ENCODE data around the gene MYO10. TPM values are rescaled to one million over a fixed set of nuclear protein-coding genes. Genes with fewer than 3 reads are reported as not detected.
A peak's percentile ranks its signal among the peaks of the same experiment; 100 is the strongest.

MYO10 gene
- total RNA-seq, 1 experiment from 2014 or later = 89.8 TPM

DNA sequence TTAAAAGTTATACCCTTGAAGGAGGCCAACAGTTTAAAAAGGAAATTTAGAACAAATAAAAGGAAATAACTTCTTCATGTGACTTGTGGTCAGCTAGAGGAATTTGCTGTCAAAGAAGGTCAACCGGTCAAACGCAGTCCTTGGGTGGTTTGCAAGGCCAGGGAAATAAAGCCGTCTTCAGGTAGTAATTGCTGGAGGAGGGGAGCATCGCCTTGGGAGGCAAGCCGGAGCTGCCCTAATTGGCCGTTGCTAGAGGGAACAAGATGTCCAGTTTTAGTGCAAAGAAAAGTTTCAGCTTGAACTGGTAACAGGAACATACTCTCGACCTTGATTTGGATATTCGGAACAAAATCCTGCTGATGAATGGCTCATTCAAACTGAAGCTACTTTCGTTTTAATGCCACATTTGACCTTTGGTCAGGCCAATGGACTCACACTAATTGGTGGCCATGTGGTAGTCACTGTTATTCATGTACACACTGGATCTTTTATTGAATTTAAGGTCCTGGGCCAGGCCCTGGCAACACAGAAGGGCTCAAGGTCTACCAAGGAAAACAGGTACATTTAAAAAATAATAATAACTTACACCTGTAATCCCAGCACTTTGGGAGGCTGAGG, 47.0 kb upstream of the MYO10 start:
- no peaks in the 10 kb centered on the region for H3K27me3 Mint-ChIP-seq (ENCODE audit: low read depth)
- no peak overlapping the region for H3K4me3 Mint-ChIP-seq
- DNase-seq (ENCODE audit: low spot score) (no peak), ATAC-seq (no peak)
- H3K4me1 Mint-ChIP-seq = peaks cover 9% of the 10 kb centered on the region
- CTCF ChIA-PET = no interaction called here
- POLR2A ChIA-PET = no interaction called here
- peaks cover 4% of the 10 kb centered on the region; the same call in 1 of the 2 replicates for H3K36me3 Mint-ChIP-seq
- TF ChIP-seq NFE2L1 (CRISPR knock-in tag; IDR thresholded peaks at IDR 0.05) (no peak), ZNF317 (CRISPR knock-in tag; IDR thresholded peaks at IDR 0.05; ENCODE audit: borderline replicate concordance, low read depth) (no peak), ZMAT4 (CRISPR knock-in tag; IDR thresholded peaks at IDR 0.05) (no peak), GTF2I (CRISPR knock-in tag; conservative IDR thresholded peaks at IDR 0.05) (no peak), CREM (CRISPR knock-in tag; IDR thresholded peaks at IDR 0.05) (no peak), USF1 (CRISPR knock-in tag; IDR thresholded peaks at IDR 0.05) (no peak), JAZF1 (CRISPR knock-in tag; IDR thresholded peaks at IDR 0.05) (no peak)
- TF ChIP-seq, protein P1, sequence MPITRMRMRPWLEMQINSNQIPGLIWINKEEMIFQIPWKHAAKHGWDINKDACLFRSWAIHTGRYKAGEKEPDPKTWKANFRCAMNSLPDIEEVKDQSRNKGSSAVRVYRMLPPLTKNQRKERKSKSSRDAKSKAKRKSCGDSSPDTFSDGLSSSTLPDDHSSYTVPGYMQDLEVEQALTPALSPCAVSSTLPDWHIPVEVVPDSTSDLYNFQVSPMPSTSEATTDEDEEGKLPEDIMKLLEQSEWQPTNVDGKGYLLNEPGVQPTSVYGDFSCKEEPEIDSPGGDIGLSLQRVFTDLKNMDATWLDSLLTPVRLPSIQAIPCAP (CRISPR knock-in tag; IDR thresholded peaks at IDR 0.05) = no peak
- TF ChIP-seq, protein P2, sequence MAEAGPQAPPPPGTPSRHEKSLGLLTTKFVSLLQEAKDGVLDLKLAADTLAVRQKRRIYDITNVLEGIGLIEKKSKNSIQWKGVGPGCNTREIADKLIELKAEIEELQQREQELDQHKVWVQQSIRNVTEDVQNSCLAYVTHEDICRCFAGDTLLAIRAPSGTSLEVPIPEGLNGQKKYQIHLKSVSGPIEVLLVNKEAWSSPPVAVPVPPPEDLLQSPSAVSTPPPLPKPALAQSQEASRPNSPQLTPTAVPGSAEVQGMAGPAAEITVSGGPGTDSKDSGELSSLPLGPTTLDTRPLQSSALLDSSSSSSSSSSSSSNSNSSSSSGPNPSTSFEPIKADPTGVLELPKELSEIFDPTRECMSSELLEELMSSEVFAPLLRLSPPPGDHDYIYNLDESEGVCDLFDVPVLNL (CRISPR knock-in tag; IDR thresholded peaks at IDR 0.05; ENCODE audit: borderline replicate concordance, low read depth) = no peak
- peaks cover 13% of the 10 kb centered on the region for H3K9me3 Mint-ChIP-seq
- no peak overlapping the region for H3K27ac Mint-ChIP-seq

GRCh38 chr5:16981700-16982099, 45.6 kb upstream of the MYO10 start:
- DNase-seq (ENCODE audit: low spot score) = no peak
- ChIA-PET CTCF (interaction anchor here (0.6 kb wide), 1 partner anchor 431 kb away, joined by 4 read pairs; no protein-coding TSS in a partner anchor), POLR2A (no interaction called here)
- peak overlapping the region; percentile 78; the same call in 1 of the 2 replicates for H3K27ac Mint-ChIP-seq
- no peak for ATAC-seq
- TF ChIP-seq PRRX2 (CRISPR knock-in tag; IDR thresholded peaks at IDR 0.05) = no peak
- TF ChIP-seq, protein P3, sequence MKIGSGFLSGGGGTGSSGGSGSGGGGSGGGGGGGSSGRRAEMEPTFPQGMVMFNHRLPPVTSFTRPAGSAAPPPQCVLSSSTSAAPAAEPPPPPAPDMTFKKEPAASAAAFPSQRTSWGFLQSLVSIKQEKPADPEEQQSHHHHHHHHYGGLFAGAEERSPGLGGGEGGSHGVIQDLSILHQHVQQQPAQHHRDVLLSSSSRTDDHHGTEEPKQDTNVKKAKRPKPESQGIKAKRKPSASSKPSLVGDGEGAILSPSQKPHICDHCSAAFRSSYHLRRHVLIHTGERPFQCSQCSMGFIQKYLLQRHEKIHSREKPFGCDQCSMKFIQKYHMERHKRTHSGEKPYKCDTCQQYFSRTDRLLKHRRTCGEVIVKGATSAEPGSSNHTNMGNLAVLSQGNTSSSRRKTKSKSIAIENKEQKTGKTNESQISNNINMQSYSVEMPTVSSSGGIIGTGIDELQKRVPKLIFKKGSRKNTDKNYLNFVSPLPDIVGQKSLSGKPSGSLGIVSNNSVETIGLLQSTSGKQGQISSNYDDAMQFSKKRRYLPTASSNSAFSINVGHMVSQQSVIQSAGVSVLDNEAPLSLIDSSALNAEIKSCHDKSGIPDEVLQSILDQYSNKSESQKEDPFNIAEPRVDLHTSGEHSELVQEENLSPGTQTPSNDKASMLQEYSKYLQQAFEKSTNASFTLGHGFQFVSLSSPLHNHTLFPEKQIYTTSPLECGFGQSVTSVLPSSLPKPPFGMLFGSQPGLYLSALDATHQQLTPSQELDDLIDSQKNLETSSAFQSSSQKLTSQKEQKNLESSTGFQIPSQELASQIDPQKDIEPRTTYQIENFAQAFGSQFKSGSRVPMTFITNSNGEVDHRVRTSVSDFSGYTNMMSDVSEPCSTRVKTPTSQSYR (CRISPR knock-in tag; IDR thresholded peaks at IDR 0.05) = no peak
- TF ChIP-seq, protein P4, sequence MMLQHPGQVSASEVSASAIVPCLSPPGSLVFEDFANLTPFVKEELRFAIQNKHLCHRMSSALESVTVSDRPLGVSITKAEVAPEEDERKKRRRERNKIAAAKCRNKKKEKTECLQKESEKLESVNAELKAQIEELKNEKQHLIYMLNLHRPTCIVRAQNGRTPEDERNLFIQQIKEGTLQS (CRISPR knock-in tag; conservative IDR thresholded peaks at IDR 0.05) = no peak
- TF ChIP-seq ELF4 (CRISPR knock-in tag; IDR thresholded peaks at IDR 0.05; ENCODE audit: low read depth) = no peak
- no peak for TF ChIP-seq IRF2 (CRISPR knock-in tag; IDR thresholded peaks at IDR 0.05; ENCODE audit: borderline replicate concordance, low read depth)
- no peak for TF ChIP-seq MXD4 (CRISPR knock-in tag; IDR thresholded peaks at IDR 0.05; ENCODE audit: borderline replicate concordance)
- TF ChIP-seq ZNF416 (CRISPR knock-in tag; IDR thresholded peaks at IDR 0.05) = no peak
- H3K9me3 Mint-ChIP-seq = peaks cover 14% of the 10 kb centered on the region
- peaks cover 4% of the 10 kb centered on the region; the same call in 1 of the 2 replicates for H3K36me3 Mint-ChIP-seq
- no peak overlapping the region for H3K4me3 Mint-ChIP-seq
- no peaks in the 10 kb centered on the region for H3K4me1 Mint-ChIP-seq
- no peaks in the 10 kb centered on the region for H3K27me3 Mint-ChIP-seq (ENCODE audit: low read depth)

DNA sequence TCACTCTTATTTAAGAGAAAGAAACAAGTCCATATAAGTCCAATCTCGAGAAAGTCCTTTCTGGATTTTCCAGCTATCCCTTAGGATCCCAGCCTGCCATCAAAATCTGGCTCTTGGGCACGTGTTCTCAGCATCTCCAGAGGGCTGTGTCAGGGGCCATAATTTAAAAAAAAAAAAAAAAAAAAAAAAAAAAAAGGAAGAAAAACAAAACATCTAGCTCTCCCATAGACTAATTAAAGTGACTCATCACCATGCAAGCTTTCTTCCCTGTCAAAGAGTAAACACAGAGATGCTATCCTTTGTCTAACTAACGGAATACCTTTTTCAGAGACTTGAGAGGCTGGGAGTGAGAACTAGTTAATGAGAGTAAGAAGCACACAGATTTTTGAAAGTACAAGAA, 44.9 kb upstream of the MYO10 start:
- ChIA-PET CTCF (interaction anchor here (0.6 to 2.2 kb wide), 5 partner anchors 75 to 493 kb away, joined by 3 to 11 read pairs (median 4); no protein-coding TSS in a partner anchor), POLR2A (no interaction called here)
- Mint-ChIP-seq H3K36me3 (peaks cover 4% of the 10 kb centered on the region; the same call in 1 of the 2 replicates), H3K4me1 (no peaks in the 10 kb centered on the region), H3K4me3 (no peak overlapping the region), H3K27me3 (ENCODE audit: low read depth) (no peaks in the 10 kb centered on the region), H3K27ac (no peak overlapping the region), H3K9me3 (peaks cover 20% of the 10 kb centered on the region)
- DNase-seq (ENCODE audit: low spot score) (no peak), ATAC-seq (no peak)
- TF ChIP-seq ATF1 (CRISPR knock-in tag; IDR thresholded peaks at IDR 0.05) = no peak
- no peak for TF ChIP-seq CREM (CRISPR knock-in tag; IDR thresholded peaks at IDR 0.05)
- no peak for TF ChIP-seq GTF2I (CRISPR knock-in tag; conservative IDR thresholded peaks at IDR 0.05)
- TF ChIP-seq, protein P5, sequence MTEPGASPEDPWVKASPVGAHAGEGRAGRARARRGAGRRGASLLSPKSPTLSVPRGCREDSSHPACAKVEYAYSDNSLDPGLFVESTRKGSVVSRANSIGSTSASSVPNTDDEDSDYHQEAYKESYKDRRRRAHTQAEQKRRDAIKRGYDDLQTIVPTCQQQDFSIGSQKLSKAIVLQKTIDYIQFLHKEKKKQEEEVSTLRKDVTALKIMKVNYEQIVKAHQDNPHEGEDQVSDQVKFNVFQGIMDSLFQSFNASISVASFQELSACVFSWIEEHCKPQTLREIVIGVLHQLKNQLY (CRISPR knock-in tag; IDR thresholded peaks at IDR 0.05) = no peak
- no peak for TF ChIP-seq ETV6 (CRISPR knock-in tag; IDR thresholded peaks at IDR 0.05)
- no peak for TF ChIP-seq ZNF317 (CRISPR knock-in tag; IDR thresholded peaks at IDR 0.05; ENCODE audit: borderline replicate concordance, low read depth)
- TF ChIP-seq, protein P6, sequence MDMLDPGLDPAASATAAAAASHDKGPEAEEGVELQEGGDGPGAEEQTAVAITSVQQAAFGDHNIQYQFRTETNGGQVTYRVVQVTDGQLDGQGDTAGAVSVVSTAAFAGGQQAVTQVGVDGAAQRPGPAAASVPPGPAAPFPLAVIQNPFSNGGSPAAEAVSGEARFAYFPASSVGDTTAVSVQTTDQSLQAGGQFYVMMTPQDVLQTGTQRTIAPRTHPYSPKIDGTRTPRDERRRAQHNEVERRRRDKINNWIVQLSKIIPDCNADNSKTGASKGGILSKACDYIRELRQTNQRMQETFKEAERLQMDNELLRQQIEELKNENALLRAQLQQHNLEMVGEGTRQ (CRISPR knock-in tag; IDR thresholded peaks at IDR 0.05) = no peak
- TF ChIP-seq, protein P7, sequence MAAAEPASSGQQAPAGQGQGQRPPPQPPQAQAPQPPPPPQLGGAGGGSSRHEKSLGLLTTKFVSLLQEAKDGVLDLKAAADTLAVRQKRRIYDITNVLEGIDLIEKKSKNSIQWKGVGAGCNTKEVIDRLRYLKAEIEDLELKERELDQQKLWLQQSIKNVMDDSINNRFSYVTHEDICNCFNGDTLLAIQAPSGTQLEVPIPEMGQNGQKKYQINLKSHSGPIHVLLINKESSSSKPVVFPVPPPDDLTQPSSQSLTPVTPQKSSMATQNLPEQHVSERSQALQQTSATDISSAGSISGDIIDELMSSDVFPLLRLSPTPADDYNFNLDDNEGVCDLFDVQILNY (CRISPR knock-in tag; IDR thresholded peaks at IDR 0.05) = no peak
- TF ChIP-seq, protein P1 (CRISPR knock-in tag; IDR thresholded peaks at IDR 0.05) = no peak
